Right kidney (tissue), 1 donor: Measurements from ENCODE around the gene ZNF423.

ENCODE experiments used
- DNase-seq: peaks from one replicate; pipeline ENCODE4 v3.0.0-alpha.2; 2016

The ZNF423 gene

GRCh38 chr16:49849754-49850108 is 6.2 kb downstream of the ZNF423 start:
- DNase-seq: no peak

- no peak for DNase-seq
Measured at GRCh38 chr16:49849037-49849753, 6.7 kb downstream of the ZNF423 start.

GRCh38 chr16:49848530-49848929 is 7.4 kb downstream of the ZNF423 start:
- no peak for DNase-seq

- DNase-seq: no peak
Measured at GRCh38 chr16:49846800-49847199, 9.1 kb downstream of the ZNF423 start.

- no peak for DNase-seq
Measured at GRCh38 chr16:49844359-49844758, 11.6 kb downstream of the ZNF423 start.

- no peak for DNase-seq
Measured at GRCh38 chr16:49843758-49844157, 12.2 kb downstream of the ZNF423 start.

GRCh38 chr16:49842972-49843371 is 12.9 kb downstream of the ZNF423 start:
- no peak for DNase-seq

GRCh38 chr16:49839017-49839825 is 16.7 kb downstream of the ZNF423 start:
- peak; percentile 57 for DNase-seq

- peak; percentile 69 for DNase-seq
Measured at GRCh38 chr16:49838441-49839016, 17.4 kb downstream of the ZNF423 start.

GRCh38 chr16:49837688-49838410 is 18.1 kb downstream of the ZNF423 start:
- DNase-seq: no peak

- DNase-seq: no peak
Measured at GRCh38 chr16:49836668-49837067, 19.2 kb downstream of the ZNF423 start.

GRCh38 chr16:49836218-49836617 is 19.7 kb downstream of the ZNF423 start:
- no peak for DNase-seq

- DNase-seq: peak; percentile 82
Measured at GRCh38 chr16:49835161-49835777, 20.6 kb downstream of the ZNF423 start.

- DNase-seq: peak; percentile 64
Measured at GRCh38 chr16:49834531-49835151, 21.3 kb downstream of the ZNF423 start.

GRCh38 chr16:49833796-49834530 is 21.9 kb downstream of the ZNF423 start:
- DNase-seq: no peak

GRCh38 chr16:49833085-49833484 is 22.8 kb downstream of the ZNF423 start:
- no peak for DNase-seq

- no peak for DNase-seq
Measured at GRCh38 chr16:49832177-49832576, 23.7 kb downstream of the ZNF423 start.

GRCh38 chr16:49830873-49831272 is 25.0 kb downstream of the ZNF423 start:
- no peak for DNase-seq

- no peak for DNase-seq
Measured at GRCh38 chr16:49828533-49829267, 27.2 kb downstream of the ZNF423 start.

- no peak for DNase-seq
Measured at GRCh38 chr16:49827805-49828438, 28.0 kb downstream of the ZNF423 start.
